SHP77 treated with DMSO at 0.1 percent for 48 hours (cell line): ENCODE measurements around the gene TRAM2.

ENCODE experiments used
- DNase-seq: peaks from one replicate; lab custom pipeline; 2025; lab: John Stamatoyannopoulos, UW

TRAM2 gene

DNA sequence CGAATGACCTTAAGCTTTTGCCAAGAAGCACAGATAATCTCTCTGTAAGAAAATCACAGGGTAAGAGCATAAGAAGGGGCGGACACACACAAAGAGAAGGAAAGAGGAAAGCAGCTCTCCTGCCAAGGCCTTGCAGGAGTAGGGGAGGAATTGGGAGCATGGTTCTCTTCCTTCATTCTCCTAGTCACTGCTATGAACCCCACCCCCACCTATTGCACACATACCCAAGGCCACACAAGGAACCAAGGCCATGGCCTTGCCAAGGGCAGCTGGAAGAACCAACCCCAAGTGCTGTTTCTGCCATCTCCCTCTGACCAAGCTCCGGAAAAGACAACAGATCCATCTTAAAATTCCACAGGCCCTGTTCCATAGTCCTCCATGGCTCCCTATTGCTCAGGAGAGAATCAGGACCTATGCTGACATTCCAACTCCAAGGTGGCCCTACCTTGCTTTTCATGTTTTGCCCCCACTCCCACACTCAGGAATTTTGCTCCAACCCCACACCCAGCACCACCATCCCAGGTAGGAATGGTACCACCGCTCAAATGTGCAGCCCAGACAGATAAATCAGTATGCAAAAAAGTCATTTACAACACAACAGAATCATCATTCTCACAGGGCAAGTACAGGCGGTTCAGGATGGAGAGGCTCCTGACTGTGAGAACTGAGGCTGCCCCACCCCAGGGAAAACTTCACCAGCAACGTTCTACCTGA, 31.3 kb downstream of the TRAM2 start:
- no peak for DNase-seq

DNA sequence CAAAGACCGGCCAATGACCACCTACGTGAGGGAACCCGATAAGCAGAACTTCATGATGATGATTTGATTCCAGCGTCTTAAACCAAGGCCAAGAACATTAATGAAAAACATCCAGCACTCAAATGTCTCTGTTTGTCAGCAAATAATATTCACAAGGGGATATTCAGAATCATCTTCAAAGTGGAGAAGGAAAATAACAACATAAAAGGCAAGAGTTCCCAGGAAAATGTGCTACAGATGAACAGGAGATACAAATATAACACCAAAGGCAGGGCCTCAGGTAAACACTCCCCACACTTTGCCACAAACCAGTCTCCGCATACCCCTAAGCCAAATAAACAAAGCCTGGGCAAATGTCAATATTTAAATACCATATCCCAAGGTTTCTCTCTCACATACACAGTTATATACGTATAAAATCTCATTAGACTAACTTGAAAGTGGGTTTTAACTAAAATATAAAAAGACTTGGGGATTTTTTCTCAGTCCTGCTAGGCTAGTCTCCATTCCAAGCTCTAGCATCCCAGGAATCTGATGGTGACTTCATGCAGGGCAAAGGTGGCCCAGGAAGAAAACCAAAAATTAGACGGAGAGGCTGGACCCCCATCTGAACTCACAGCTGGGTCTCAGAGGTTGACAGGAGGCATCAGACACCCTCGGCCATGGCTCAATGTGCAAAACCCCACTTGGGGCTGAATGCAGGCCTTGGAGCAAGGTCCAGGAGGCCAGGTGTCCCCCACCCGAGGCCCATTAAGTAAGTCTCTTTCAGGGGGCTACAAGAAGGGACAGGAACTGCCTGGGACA, 32.1 kb downstream of the TRAM2 start:
- no peak for DNase-seq

- no peak for DNase-seq
Observed at GRCh38 chr6:52543729-52544601, 32.9 kb downstream of the TRAM2 start.

DNA sequence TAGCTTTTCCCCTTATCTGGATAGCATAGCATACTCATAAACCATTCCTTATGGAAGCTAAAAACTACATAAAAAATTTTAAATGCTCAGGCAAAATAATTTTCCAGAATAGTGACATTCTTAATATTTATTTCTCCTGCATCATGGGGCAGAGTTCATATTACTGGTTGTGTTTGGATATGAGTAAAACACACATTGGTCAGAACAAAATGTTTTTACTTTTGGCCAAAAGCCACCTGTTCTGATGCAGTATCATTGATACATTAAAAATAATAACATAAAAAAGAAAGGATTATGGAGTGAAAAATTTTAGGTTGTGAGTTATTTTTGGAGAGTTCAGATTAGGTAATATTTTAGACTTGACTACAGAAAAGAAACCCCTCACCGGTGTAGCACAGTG, 33.6 kb downstream of the TRAM2 start:
- DNase-seq: no peak

DNA sequence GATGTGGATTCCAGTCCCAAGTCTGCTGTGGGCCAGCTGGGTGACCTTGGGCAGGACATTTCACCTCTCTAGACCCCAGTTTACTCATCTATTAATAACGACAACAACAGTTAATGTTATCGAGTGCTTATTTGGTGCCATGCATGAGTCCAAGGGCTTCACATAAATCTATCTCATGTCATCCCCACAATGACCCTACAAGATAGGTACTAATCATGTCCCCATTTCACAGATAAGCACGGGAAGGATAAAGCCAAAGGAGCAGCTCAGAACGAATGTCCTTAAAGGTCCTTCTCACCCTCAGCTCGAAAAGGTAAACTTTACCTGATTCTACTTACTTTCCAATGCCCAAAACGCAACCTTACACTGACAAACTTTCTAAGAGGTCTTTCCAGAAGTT, 35.7 kb downstream of the TRAM2 start:
- DNase-seq: no peak

- no peak for DNase-seq
Observed at GRCh38 chr6:52540286-52540902, 36.5 kb downstream of the TRAM2 start.

GRCh38 chr6:52539607-52540006, 37.3 kb downstream of the TRAM2 start:
- no peak for DNase-seq

DNA sequence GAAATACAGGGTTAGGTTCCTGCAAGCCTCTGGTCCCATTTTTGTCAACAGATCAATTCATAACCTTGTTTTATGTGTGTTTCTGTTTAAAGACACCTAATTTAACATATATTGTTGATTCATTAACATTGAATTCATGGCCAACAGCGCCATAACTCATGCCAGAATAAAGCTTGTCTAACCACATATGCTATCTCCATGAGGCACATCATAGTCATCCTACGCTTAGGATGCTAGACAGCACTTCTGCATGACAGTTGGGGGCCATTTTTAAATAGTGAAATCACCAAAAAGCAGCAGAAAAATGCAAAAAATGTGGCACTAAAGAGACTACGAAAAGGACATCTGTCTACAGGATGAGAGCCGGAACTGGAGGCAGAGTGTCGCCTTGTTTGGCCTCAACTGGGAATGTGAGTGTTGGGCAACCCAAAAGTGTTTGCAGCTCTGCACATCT, 37.9 kb downstream of the TRAM2 start:
- DNase-seq: no peak

DNA sequence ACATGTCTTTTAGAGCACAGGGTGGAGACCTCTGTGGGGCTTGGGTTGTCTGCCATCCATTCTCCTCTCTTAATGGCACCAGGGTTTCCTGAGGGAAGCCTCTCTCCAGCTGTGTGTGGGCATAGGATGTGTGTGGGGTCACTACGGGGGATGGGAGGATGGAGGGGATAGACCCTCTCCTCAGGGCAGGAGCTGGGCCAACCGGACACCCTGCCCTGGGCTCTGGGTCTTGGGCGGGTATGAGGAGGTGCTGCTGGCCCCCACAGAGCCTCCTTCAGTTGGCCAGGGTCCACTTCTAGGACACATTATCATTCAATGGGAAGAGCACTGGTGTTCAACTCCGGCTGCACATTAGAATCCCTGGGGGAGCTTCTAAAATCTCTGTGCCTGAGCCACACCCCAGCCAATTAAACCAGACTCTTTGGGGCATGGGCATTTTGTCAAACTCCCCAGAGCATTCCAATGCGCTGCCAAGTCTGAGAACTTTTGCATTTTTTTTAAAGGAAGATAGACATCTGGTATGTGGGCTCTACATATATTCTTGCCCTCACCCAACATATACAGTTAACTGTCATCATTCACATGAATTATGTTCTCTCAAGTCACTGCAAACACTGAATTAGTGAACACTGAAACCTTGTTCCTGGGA, 38.5 kb downstream of the TRAM2 start:
- no peak for DNase-seq

DNA sequence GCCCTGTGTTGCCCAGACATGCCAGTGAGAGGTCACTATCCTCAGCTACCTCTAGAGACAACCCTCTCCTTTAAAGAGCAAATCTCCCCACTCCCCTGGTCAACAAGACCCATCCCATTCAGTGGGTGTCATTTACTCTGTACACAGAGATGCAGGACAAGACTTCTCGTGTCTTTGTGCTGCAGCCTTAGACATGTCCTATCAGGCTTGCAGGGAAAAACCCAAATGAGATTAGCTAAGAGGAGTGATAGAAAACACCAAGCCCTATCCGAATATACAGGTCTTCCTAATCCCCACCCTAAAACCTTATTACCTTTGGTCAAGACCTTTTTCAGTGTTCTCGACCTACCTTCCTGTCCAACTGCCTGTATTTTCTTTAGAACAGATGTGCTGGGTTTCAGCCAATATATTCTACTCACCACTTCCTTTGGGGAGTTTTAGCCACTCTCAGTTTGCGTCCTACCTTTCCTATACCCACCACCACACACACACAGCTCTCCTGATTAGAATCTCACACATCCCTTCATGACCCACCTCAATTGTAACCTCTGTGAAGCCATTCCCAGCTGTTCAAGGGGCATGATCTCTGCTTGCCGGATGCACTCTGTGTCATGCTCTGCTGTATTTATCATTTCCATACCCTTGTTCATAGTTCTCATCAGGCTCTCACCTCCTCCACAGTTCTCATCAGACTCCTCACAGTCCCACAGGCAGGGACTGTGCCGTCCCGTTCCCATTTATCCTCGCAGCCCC, 39.7 kb downstream of the TRAM2 start:
- no peak for DNase-seq

DNA sequence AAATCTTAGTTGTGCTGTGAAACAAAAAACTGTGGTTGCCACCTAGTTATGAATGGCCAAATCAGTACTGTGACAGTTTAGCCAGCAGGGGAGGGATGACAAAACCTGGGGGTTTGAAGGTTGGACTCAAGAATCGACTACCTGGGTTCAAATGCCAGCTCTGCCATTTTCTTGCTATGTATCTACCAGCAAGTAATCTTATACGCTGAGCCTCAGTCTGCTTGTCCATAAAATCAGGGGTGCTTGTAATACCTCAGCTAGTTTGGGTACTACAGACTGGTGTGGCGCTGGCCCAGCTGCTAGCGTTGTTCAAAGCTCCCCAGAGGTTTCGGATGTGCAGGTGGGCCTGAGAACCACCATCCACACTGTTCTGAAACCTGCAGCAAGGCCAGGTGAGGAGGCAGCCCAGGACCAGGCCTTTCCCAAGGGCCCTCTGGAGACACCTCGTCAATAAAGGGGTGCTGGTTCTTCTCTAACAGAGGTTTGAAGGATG, 40.4 kb downstream of the TRAM2 start:
- no peak for DNase-seq

DNA sequence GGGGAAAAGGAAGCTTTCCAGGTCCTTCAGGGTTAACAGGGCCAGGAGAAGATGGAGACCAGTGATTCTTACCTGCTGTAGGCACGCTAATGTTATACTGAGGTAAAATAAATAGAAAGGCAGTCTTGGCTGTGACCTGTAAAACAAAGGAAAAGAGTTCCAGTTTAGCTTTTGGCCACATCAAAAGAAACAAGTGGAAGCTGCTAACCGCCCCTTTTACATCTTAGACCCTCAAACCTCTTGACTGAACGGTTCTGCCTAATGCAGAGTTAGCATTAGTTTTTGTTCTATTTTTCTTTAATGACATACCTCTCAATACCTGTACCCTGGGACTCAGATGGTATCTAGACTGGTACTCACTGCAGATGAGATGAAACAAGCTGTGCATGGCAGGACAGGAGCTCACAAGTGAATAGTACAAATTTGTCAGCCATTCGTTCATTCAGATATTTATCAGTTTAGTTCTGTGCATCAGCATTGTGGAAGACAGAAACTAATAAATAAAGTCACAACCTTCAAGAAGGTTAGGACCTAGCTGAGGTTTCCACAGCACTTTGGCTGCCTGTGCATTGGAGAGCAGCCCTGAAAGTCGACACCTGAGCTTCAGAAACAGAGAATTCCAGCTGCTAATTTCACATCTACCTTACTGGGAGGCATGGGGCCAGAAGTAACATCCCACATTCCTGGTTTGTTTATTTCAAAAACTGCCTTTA, 41.0 kb downstream of the TRAM2 start:
- DNase-seq: no peak

DNA sequence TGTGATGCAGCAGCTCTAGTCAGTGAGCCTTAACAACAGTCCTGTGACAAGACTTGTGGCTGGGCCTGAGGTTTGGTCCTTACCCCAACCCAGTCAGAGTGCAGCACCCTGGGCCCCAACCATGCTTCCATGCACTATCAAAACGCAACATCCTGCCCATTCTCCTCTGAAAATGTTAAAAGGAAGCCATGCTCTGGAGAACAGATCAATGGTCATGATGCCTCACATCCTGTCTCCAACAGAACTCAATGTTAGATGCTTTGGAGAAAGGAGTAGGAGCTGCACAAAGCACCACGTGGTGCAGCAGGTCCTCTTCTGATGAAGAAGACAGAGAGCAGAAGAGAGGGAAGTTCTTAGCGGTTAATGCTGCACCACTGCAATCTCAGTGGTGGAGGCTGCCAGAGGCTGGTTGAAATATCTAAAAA, 41.9 kb downstream of the TRAM2 start:
- no peak for DNase-seq

- no peak for DNase-seq
Observed at GRCh38 chr6:52534363-52534762, 42.5 kb downstream of the TRAM2 start.

GRCh38 chr6:52533491-52533890, 43.4 kb downstream of the TRAM2 start:
- no peak for DNase-seq

- DNase-seq: no peak
Observed at GRCh38 chr6:52532457-52532856, 44.4 kb downstream of the TRAM2 start.

- DNase-seq: no peak
Observed at GRCh38 chr6:52531834-52532233, 45.0 kb downstream of the TRAM2 start.

GRCh38 chr6:52531396-52531795, 45.5 kb downstream of the TRAM2 start:
- DNase-seq: no peak

GRCh38 chr6:52530351-52530750, 46.5 kb downstream of the TRAM2 start:
- DNase-seq: no peak

DNA sequence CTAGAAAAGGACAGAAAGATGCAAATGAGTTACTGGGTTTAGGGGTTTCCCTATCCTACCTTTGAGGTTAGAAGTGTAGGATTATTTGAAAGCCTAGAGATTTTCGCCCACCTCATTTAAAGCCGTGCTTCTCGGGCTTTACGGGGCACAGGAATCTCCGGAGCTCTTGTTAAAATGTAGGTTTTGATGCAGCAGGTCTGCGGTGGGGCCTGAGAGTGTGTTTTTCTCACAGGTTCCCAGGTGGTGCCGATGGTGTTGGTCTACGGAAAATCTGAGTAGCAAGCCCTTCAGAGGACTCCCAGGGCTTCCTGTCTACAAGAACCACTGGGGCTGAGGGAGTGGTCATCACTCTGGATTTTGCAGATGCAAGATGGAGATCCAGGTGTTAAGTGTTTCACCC, 47.5 kb downstream of the TRAM2 start:
- DNase-seq: no peak
